Measurements from ENCODE around the gene CELF4.

CELF4 gene

GRCh38 chr18:37246779-37247340 lies 318.7 kb downstream of the CELF4 start:
- DNase-seq = no peak

- DNase-seq = no peak
Observed at GRCh38 chr18:37244618-37245017, 321.0 kb downstream of the CELF4 start.

GRCh38 chr18:37243741-37244140 lies 321.9 kb downstream of the CELF4 start:
- DNase-seq = no peak

GRCh38 chr18:37242826-37243560 lies 322.6 kb downstream of the CELF4 start:
- DNase-seq = no peak

- DNase-seq = no peak
Observed at GRCh38 chr18:37242091-37242490, 323.5 kb downstream of the CELF4 start.

- DNase-seq = no peak
Observed at GRCh38 chr18:37238282-37239108, 327.1 kb downstream of the CELF4 start.

GRCh38 chr18:37235583-37235982 lies 330.0 kb downstream of the CELF4 start:
- DNase-seq = no peak

- no peak for DNase-seq
Observed at GRCh38 chr18:37231251-37231650, 334.3 kb downstream of the CELF4 start.

GRCh38 chr18:37230768-37231167 lies 334.8 kb downstream of the CELF4 start:
- DNase-seq = no peak

- DNase-seq = no peak
Observed at GRCh38 chr18:37225279-37225678, 340.3 kb downstream of the CELF4 start.

GRCh38 chr18:37222999-37223378 lies 342.6 kb downstream of the CELF4 start:
- DNase-seq = no peak

GRCh38 chr18:37222354-37222998 lies 343.1 kb downstream of the CELF4 start:
- no peak for DNase-seq

- no peak for DNase-seq
Observed at GRCh38 chr18:37219257-37219656, 346.3 kb downstream of the CELF4 start.

GRCh38 chr18:37218022-37218590 lies 347.5 kb downstream of the CELF4 start:
- DNase-seq = no peak

GRCh38 chr18:37210781-37211180 lies 354.8 kb downstream of the CELF4 start:
- no peak for DNase-seq

- no peak for DNase-seq
Observed at GRCh38 chr18:37207343-37207742, 358.3 kb downstream of the CELF4 start.

GRCh38 chr18:37199741-37200140 lies 365.9 kb downstream of the CELF4 start:
- DNase-seq = no peak

Data from kidney glomerular epithelial cell (primary cell).